Measurements from ENCODE around the gene MXI1. TPM values are rescaled to one million over a fixed set of nuclear protein-coding genes. Genes with fewer than 3 reads are reported as not detected.

MXI1 gene
- total and polyA plus RNA-seq, 4 donors: 72.3 to 121 (median 90.2) TPM

GRCh38 chr10:110216942-110217661 lies 9.7 kb downstream of the MXI1 start:
- ATAC-seq (ENCODE audit: low FRiP score): no peak
- Histone ChIP-seq H3K4me1 (ENCODE audit: control insufficient read depth in 1 of 2, insufficient read depth in 2 of 2, low read length in 2 of 2) (peaks cover 6 to 11% of the 10 kb centered on the region in 2 donors), H3K9me3 (ENCODE audit: control insufficient read depth, low read length) (no peaks in the 10 kb centered on the region), H3K27ac (ENCODE audit: low read depth in 1 of 2, low read length in 2 of 2) (peak overlapping the region; percentile 21 to 73), H3K36me3 (ENCODE audit: control insufficient read depth in 1 of 2, insufficient read depth in 2 of 2, low read length in 1 of 2) (no peaks in the 10 kb centered on the region), H3K27me3 (ENCODE audit: control insufficient read depth in 1 of 2, insufficient read depth in 2 of 2, low read length in 1 of 2) (no peaks in the 10 kb centered on the region), H3K4me3 (ENCODE audit: low read length in 2 of 2) (no peak overlapping the region)
- intact Hi-C loops (cut with DNase I): no loop called here
- DNase-seq: no peak
- WGBS, 2 donors: 16 to 18% methylated on average over 5 of the region's 5 CpGs

GRCh38 chr10:110217662-110218008 lies 10.2 kb downstream of the MXI1 start:
- no peaks in the 10 kb centered on the region for H3K9me3 ChIP-seq (ENCODE audit: control insufficient read depth, low read length)
- 69 to 77% methylated on average over 2 of the region's 2 CpGs for WGBS, 2 donors
- intact Hi-C loops (cut with DNase I): no loop called here
- no peak for ATAC-seq (ENCODE audit: low FRiP score)
- H3K27me3 ChIP-seq (ENCODE audit: control insufficient read depth in 1 of 2, insufficient read depth in 2 of 2, low read length in 1 of 2): no peaks in the 10 kb centered on the region
- no peaks in the 10 kb centered on the region for H3K36me3 ChIP-seq (ENCODE audit: control insufficient read depth in 1 of 2, insufficient read depth in 2 of 2, low read length in 1 of 2)
- H3K27ac ChIP-seq (ENCODE audit: low read depth in 1 of 2, low read length in 2 of 2): no peak overlapping the region
- peaks cover 5 to 15% of the 10 kb centered on the region in 2 donors for H3K4me1 ChIP-seq (ENCODE audit: control insufficient read depth in 1 of 2, insufficient read depth in 2 of 2, low read length in 2 of 2)
- DNase-seq: no peak
- H3K4me3 ChIP-seq (ENCODE audit: low read length in 2 of 2): no peak overlapping the region

GRCh38 chr10:110218632-110219031 lies 11.2 kb downstream of the MXI1 start:
- Histone ChIP-seq H3K27ac (ENCODE audit: low read depth in 1 of 2, low read length in 2 of 2) (no peak overlapping the region), H3K9me3 (ENCODE audit: control insufficient read depth, low read length) (no peaks in the 10 kb centered on the region)
- 87 to 93% methylated on average over 6 of the region's 6 CpGs for WGBS, 2 donors

GRCh38 chr10:110219884-110220283 lies 12.5 kb downstream of the MXI1 start:
- Histone ChIP-seq H3K4me1 (ENCODE audit: control insufficient read depth in 1 of 2, insufficient read depth in 2 of 2, low read length in 2 of 2) (peaks cover 4 to 15% of the 10 kb centered on the region in 2 donors), H3K9me3 (ENCODE audit: control insufficient read depth, low read length) (no peaks in the 10 kb centered on the region), H3K27me3 (ENCODE audit: control insufficient read depth in 1 of 2, insufficient read depth in 2 of 2, low read length in 1 of 2) (no peaks in the 10 kb centered on the region), H3K36me3 (ENCODE audit: control insufficient read depth in 1 of 2, insufficient read depth in 2 of 2, low read length in 1 of 2) (no peaks in the 10 kb centered on the region), H3K27ac (ENCODE audit: low read depth in 1 of 2, low read length in 2 of 2) (peak overlapping the region in 1 of 2 donors; percentile 64), H3K4me3 (ENCODE audit: low read length in 2 of 2) (no peak overlapping the region)
- DNase-seq (no peak), ATAC-seq (ENCODE audit: low FRiP score) (no peak)
- WGBS, 2 donors: 84 to 86% methylated on average over 7 of the region's 7 CpGs
- intact Hi-C loops (cut with DNase I): loop anchor here (5.0 to 10.0 kb wide), 4 partner anchors 57 to 338 kb away; partner anchors contain the start of gene ADD3 (in 1 of the 2)

More at GRCh38 chr10:110218632-110219031, 11.2 kb downstream of the MXI1 start:
- Histone ChIP-seq H3K36me3 (ENCODE audit: control insufficient read depth in 1 of 2, insufficient read depth in 2 of 2, low read length in 1 of 2) (no peaks in the 10 kb centered on the region), H3K27me3 (ENCODE audit: control insufficient read depth in 1 of 2, insufficient read depth in 2 of 2, low read length in 1 of 2) (no peaks in the 10 kb centered on the region), H3K4me3 (ENCODE audit: low read length in 2 of 2) (no peak overlapping the region), H3K4me1 (ENCODE audit: control insufficient read depth in 1 of 2, insufficient read depth in 2 of 2, low read length in 2 of 2) (peaks cover 5 to 15% of the 10 kb centered on the region in 2 donors)
- no peak for ATAC-seq (ENCODE audit: low FRiP score)
- peak in 1 of 2 donors; percentile 59 for DNase-seq
- intact Hi-C loops (cut with DNase I): no loop called here

- Histone ChIP-seq H3K27me3 (ENCODE audit: control insufficient read depth in 1 of 2, insufficient read depth in 2 of 2, low read length in 1 of 2) (no peaks in the 10 kb centered on the region), H3K9me3 (ENCODE audit: control insufficient read depth, low read length) (no peaks in the 10 kb centered on the region), H3K4me1 (ENCODE audit: control insufficient read depth in 1 of 2, insufficient read depth in 2 of 2, low read length in 2 of 2) (peaks cover 4 to 15% of the 10 kb centered on the region in 2 donors), H3K27ac (ENCODE audit: low read depth in 1 of 2, low read length in 2 of 2) (peak overlapping the region in 1 of 2 donors; percentile 64), H3K4me3 (ENCODE audit: low read length in 2 of 2) (no peak overlapping the region), H3K36me3 (ENCODE audit: control insufficient read depth in 1 of 2, insufficient read depth in 2 of 2, low read length in 1 of 2) (no peaks in the 10 kb centered on the region)
- DNase-seq (peak in 1 of 2 donors; percentile 62), ATAC-seq (ENCODE audit: low FRiP score) (peak; percentile 33)
- 33% methylated on average over 2 of the region's 2 CpGs for WGBS, 2 donors
- intact Hi-C loops (cut with DNase I): loop anchor here (5.0 to 10.0 kb wide), 4 partner anchors 57 to 338 kb away; partner anchors contain the start of gene ADD3 (in 1 of the 2)
Measured at GRCh38 chr10:110220398-110220797, 13.0 kb downstream of the MXI1 start.

GRCh38 chr10:110221044-110221720 lies 13.8 kb downstream of the MXI1 start:
- intact Hi-C loops (cut with DNase I): loop anchor here (1.0 to 10.0 kb wide), 5 partner anchors 10 to 339 kb away; partner anchors contain the start of gene ADD3 (in 1 of the 2)
- H3K4me1 ChIP-seq (ENCODE audit: control insufficient read depth in 1 of 2, insufficient read depth in 2 of 2, low read length in 2 of 2): peaks cover 4 to 10% of the 10 kb centered on the region in 2 donors
- 50 to 55% methylated on average over 4 of the region's 4 CpGs for WGBS, 2 donors

GRCh38 chr10:110221721-110222261 lies 14.4 kb downstream of the MXI1 start:
- Histone ChIP-seq H3K4me1 (ENCODE audit: control insufficient read depth in 1 of 2, insufficient read depth in 2 of 2, low read length in 2 of 2) (peaks cover 4 to 8% of the 10 kb centered on the region in 2 donors), H3K4me3 (ENCODE audit: low read length in 2 of 2) (peak overlapping the region in 1 of 2 donors; percentile 53), H3K27ac (ENCODE audit: low read depth in 1 of 2, low read length in 2 of 2) (peak overlapping the region; percentile 80 to 87), H3K9me3 (ENCODE audit: control insufficient read depth, low read length) (no peaks in the 10 kb centered on the region), H3K27me3 (ENCODE audit: control insufficient read depth in 1 of 2, insufficient read depth in 2 of 2, low read length in 1 of 2) (no peaks in the 10 kb centered on the region), H3K36me3 (ENCODE audit: control insufficient read depth in 1 of 2, insufficient read depth in 2 of 2, low read length in 1 of 2) (no peaks in the 10 kb centered on the region)
- 1 to 3% methylated on average over 20 of the region's 20 CpGs for WGBS, 2 donors
- DNase-seq (peak; percentile 91), ATAC-seq (ENCODE audit: low FRiP score) (peak; percentile 73)
- intact Hi-C loops (cut with DNase I): loop anchor here (1.0 to 10.0 kb wide), 5 partner anchors 10 to 339 kb away; partner anchors contain the start of gene ADD3 (in 1 of the 2)

More at GRCh38 chr10:110221044-110221720, 13.8 kb downstream of the MXI1 start:
- ATAC-seq (ENCODE audit: low FRiP score): no peak
- H3K27ac ChIP-seq (ENCODE audit: low read depth in 1 of 2, low read length in 2 of 2): peak overlapping the region; percentile 38 to 87
- no peaks in the 10 kb centered on the region for H3K27me3 ChIP-seq (ENCODE audit: control insufficient read depth in 1 of 2, insufficient read depth in 2 of 2, low read length in 1 of 2)
- no peak for DNase-seq
- H3K4me3 ChIP-seq (ENCODE audit: low read length in 2 of 2): peak overlapping the region in 1 of 2 donors; percentile 53
- no peaks in the 10 kb centered on the region for H3K9me3 ChIP-seq (ENCODE audit: control insufficient read depth, low read length)
- no peaks in the 10 kb centered on the region for H3K36me3 ChIP-seq (ENCODE audit: control insufficient read depth in 1 of 2, insufficient read depth in 2 of 2, low read length in 1 of 2)

- H3K27ac ChIP-seq (ENCODE audit: low read depth in 1 of 2, low read length in 2 of 2): peak overlapping the region; percentile 73 to 80
- H3K4me3 ChIP-seq (ENCODE audit: low read length in 2 of 2): no peak overlapping the region
- intact Hi-C loops (cut with DNase I): loop anchor here (5.0 to 10.0 kb wide), 4 partner anchors 55 to 340 kb away; partner anchors contain the start of gene ADD3 (in 1 of the 2)
- WGBS, 2 donors: 91 to 93% methylated on average over 4 of the region's 4 CpGs
- no peak for ATAC-seq (ENCODE audit: low FRiP score)
- no peaks in the 10 kb centered on the region for H3K27me3 ChIP-seq (ENCODE audit: control insufficient read depth in 1 of 2, insufficient read depth in 2 of 2, low read length in 1 of 2)
- no peaks in the 10 kb centered on the region for H3K9me3 ChIP-seq (ENCODE audit: control insufficient read depth, low read length)
- no peaks in the 10 kb centered on the region for H3K36me3 ChIP-seq (ENCODE audit: control insufficient read depth in 1 of 2, insufficient read depth in 2 of 2, low read length in 1 of 2)
- peaks cover 4 to 8% of the 10 kb centered on the region in 2 donors for H3K4me1 ChIP-seq (ENCODE audit: control insufficient read depth in 1 of 2, insufficient read depth in 2 of 2, low read length in 2 of 2)
- no peak for DNase-seq
Measured at GRCh38 chr10:110222641-110223297, 15.4 kb downstream of the MXI1 start.
